OCI-LY1 (cell line): ENCODE data around the gene PSG1.
"Not testable (repeated sequence)": the region's sequence is repeated elsewhere in the genome, so short reads cannot be mapped to it uniquely, and the experiment has no call there.

Experiments
- H2AFZ ChIP-seq: fragments of 200-600 bp; sonication (generic), shearing (Covaris generic); 2 replicates; pipeline ENCODE4 v1.6.0; 2014; ENCODE audit warnings: antibody characterized with exemption, mild to moderate bottlenecking, low read length
- H3F3A ChIP-seq: fragments of 200-600 bp; sonication (generic), shearing (Covaris generic); 2 replicates; pipeline ENCODE4 v1.6.0; 2014; ENCODE audit warnings: mild to moderate bottlenecking, antibody characterized with exemption, low read length, moderate library complexity; ENCODE audit not compliant: insufficient read depth
- H3K27ac ChIP-seq: fragments of 200-600 bp; sonication (generic); 2 replicates; pipeline ENCODE4 v1.5.1; 2014; ENCODE audit warnings: low read length, mixed run types, mild to moderate bottlenecking, low read depth; ENCODE audit not compliant: poor library complexity, severe bottlenecking
- H3K27me3 ChIP-seq: fragments of 200-600 bp; sonication (generic); 2 replicates; pipeline ENCODE4 v1.6.0; 2014; ENCODE audit warnings: antibody characterized with exemption, mild to moderate bottlenecking, low read length, moderate library complexity; ENCODE audit not compliant: insufficient read depth
- H3K36me3 ChIP-seq: fragments of 200-600 bp; sonication (generic); 2 replicates; pipeline ENCODE4 v1.6.1; 2014; ENCODE audit warnings: mild to moderate bottlenecking, antibody characterized with exemption, low read length, moderate library complexity, mixed read lengths; ENCODE audit not compliant: insufficient read depth
- H3K4me1 ChIP-seq: fragments of 200-600 bp; sonication (generic); 2 replicates; pipeline ENCODE4 v1.5.1; 2014; ENCODE audit warnings: mild to moderate bottlenecking, low read length, moderate library complexity; ENCODE audit not compliant: insufficient read depth, severe bottlenecking
- H3K4me2 ChIP-seq: fragments of 200-600 bp; sonication (generic), shearing (Covaris generic); 2 replicates; pipeline ENCODE4 v1.6.1; 2014; ENCODE audit warnings: low read length
- H3K4me3 ChIP-seq: fragments of 200-600 bp; sonication (generic); 2 replicates; pipeline ENCODE4 v1.5.1; 2014; ENCODE audit warnings: low read length, low read depth, mild to moderate bottlenecking, mixed read lengths; ENCODE audit not compliant: poor library complexity, severe bottlenecking
- H3K79me2 ChIP-seq: fragments of 200-600 bp; shearing (Covaris generic); 2 replicates; pipeline ENCODE4 v1.6.1; 2016; ENCODE audit warnings: mixed run types, low read length, mixed read lengths; ENCODE audit not compliant: insufficient read depth
- H3K9ac ChIP-seq: fragments of 200-600 bp; sonication (generic), shearing (Covaris generic); 2 replicates; pipeline ENCODE4 v1.6.1; 2014; ENCODE audit warnings: mild to moderate bottlenecking, low read length, mixed read lengths
- H3K9me2 ChIP-seq: fragments of 200-600 bp; sonication (generic), shearing (Covaris generic); 2 replicates; pipeline ENCODE4 v1.6.1; 2014; ENCODE audit warnings: low read depth, mild to moderate bottlenecking, low read length, mixed read lengths
- H3K9me3 ChIP-seq: fragments of 200-600 bp; shearing (Covaris generic); 2 replicates; pipeline ENCODE4 v1.6.1; 2014; ENCODE audit warnings: low read length, mixed read lengths
- H4K20me1 ChIP-seq: fragments of 200-600 bp; sonication (generic), shearing (Covaris generic); 2 replicates; pipeline ENCODE4 v1.6.0; 2016; ENCODE audit warnings: mild to moderate bottlenecking, low read length; ENCODE audit not compliant: insufficient read depth
- EZH2 ChIP-seq: fragments of 200-600 bp; sonication (generic), shearing (Covaris generic); IDR thresholded peaks from 2 replicates; pipeline ENCODE4 v1.8.0; 2017; ENCODE audit warnings: borderline replicate concordance, mixed run types, mild to moderate bottlenecking, antibody characterized with exemption, low read length, moderate library complexity, mixed read lengths
- TF ChIP-seq, protein P1 (sequence below): fragments of 200-600 bp; sonication (generic), shearing (Covaris generic); IDR thresholded peaks from 2 replicates; pipeline ENCODE4 v1.5.1; 2017; ENCODE audit warnings: mild to moderate bottlenecking, antibody characterized with exemption, low read length, moderate library complexity, mixed read lengths

Gene PSG1

DNA sequence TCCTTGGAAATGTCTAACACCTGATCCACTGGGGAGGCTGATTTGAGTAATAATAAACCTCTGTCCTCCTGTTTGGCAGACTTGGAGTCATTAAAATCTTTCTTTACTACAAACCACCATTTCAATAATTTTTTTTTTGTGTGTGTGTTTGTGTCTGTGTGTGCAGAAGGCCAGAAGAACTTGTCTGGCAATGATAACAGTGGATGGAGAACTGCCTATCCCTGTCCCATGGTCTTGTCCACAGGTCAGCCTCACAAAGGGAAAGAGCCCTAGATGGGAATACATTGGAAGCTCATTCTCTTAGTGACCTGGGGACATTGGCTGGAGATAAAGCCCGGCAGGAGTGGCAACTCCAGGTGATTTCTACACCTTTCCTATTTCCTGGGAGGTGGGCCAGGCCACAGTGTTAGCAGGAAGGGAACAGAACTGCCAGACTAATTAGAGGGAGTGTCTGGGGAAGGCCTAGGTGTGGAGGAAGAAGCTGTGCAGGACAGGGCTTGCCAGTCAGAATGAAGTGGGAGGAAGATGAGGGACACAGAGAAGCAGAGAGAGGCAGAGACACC, 27.7 kb downstream of the PSG1 start:
- not testable (repeated sequence) for H3K27ac ChIP-seq, H3K27me3 ChIP-seq, H3K4me1 ChIP-seq, H3K79me2 ChIP-seq, H3F3A ChIP-seq, H2AFZ ChIP-seq, H3K36me3 ChIP-seq, H3K9me2 ChIP-seq, H3K9me3 ChIP-seq, H3K4me2 ChIP-seq, H3K9ac ChIP-seq, H4K20me1 ChIP-seq, H3K4me3 ChIP-seq

DNA sequence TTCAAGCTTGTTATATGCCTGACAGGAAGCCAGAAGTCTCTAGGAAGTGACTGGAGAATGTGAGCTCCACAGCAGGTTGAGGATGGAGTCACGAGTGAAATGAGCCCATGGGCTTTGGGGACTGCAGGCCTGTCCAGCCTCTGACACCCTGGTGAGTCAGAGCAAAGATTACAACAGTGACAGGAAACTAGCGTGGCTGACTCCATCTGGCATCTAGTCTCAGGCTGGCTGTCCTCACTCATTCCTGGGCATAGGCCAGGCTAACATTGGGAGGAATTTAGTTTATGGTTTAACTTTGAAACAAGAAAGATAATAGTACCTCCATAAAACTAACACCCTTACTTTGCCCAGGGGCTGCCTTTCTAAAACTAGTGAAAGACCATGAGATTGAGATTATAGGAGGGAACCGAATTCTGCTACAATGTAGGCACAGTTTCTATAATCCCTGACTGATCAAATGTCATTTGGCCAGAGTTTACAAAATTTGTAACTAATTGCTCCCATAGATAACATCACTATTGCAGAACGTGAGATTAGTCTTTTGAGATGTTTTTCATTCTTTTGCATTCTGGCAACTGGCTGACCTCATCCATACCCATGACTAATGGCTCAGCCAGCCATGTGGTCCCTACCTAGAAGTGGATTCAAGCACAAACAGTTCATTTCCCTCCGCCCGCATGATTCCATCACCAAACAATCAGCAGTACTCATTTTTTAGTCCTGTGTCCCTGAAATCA, 28.4 kb downstream of the PSG1 start:
- H3K36me3 ChIP-seq = no peaks in the 10 kb centered on the region
- H3K4me2 ChIP-seq = no peak overlapping the region
- H3K27ac ChIP-seq = no peak overlapping the region

DNA sequence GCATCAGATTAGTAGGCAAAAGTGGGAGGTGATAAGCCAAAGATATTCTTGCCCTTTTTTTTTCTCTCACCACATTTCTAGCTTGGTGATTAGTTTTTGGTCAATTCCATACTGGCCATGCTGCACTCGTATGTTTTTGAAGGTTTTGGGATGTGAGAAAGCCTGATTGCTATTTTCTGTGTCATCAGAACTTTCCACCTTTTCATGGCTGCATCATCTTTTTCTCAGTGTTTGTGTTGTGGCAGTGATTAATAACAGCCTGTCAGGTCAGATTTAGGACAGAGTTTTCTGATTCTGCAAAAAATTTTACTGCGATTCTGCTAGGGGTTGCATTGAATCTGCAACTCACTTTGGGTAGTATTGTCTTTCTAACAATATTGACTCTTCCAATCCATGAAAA, 32.9 kb downstream of the PSG1 start:
- no peaks in the 10 kb centered on the region for H3F3A ChIP-seq
- TF ChIP-seq, protein P1, sequence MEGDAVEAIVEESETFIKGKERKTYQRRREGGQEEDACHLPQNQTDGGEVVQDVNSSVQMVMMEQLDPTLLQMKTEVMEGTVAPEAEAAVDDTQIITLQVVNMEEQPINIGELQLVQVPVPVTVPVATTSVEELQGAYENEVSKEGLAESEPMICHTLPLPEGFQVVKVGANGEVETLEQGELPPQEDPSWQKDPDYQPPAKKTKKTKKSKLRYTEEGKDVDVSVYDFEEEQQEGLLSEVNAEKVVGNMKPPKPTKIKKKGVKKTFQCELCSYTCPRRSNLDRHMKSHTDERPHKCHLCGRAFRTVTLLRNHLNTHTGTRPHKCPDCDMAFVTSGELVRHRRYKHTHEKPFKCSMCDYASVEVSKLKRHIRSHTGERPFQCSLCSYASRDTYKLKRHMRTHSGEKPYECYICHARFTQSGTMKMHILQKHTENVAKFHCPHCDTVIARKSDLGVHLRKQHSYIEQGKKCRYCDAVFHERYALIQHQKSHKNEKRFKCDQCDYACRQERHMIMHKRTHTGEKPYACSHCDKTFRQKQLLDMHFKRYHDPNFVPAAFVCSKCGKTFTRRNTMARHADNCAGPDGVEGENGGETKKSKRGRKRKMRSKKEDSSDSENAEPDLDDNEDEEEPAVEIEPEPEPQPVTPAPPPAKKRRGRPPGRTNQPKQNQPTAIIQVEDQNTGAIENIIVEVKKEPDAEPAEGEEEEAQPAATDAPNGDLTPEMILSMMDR = no peak
- no peak for TF ChIP-seq EZH2
- H3K4me3 ChIP-seq = no peak overlapping the region
- H3K9me3 ChIP-seq = no peaks in the 10 kb centered on the region
- no peaks in the 10 kb centered on the region for H3K79me2 ChIP-seq
- H3K27me3 ChIP-seq = no peaks in the 10 kb centered on the region
- no peak overlapping the region for H2AFZ ChIP-seq
- no peaks in the 10 kb centered on the region for H3K4me1 ChIP-seq
- H3K4me2 ChIP-seq = no peak overlapping the region
- no peak overlapping the region for H3K9ac ChIP-seq
- no peaks in the 10 kb centered on the region for H3K36me3 ChIP-seq
- H3K27ac ChIP-seq = no peak overlapping the region
- H3K9me2 ChIP-seq = no peaks in the 10 kb centered on the region
- H4K20me1 ChIP-seq = no peaks in the 10 kb centered on the region

More for the DNA sequence above, 28.4 kb downstream of the PSG1 start:
- Histone ChIP-seq H3K27me3 (no peaks in the 10 kb centered on the region), H3K4me1 (no peaks in the 10 kb centered on the region), H3K9ac (no peak overlapping the region), H3K9me2 (no peaks in the 10 kb centered on the region), H3K4me3 (no peak overlapping the region), H2AFZ (no peak overlapping the region), H4K20me1 (no peaks in the 10 kb centered on the region), H3K9me3 (no peaks in the 10 kb centered on the region), H3K79me2 (no peaks in the 10 kb centered on the region), H3F3A (no peaks in the 10 kb centered on the region)
- no peak for TF ChIP-seq EZH2
- TF ChIP-seq, protein P1 = no peak

DNA sequence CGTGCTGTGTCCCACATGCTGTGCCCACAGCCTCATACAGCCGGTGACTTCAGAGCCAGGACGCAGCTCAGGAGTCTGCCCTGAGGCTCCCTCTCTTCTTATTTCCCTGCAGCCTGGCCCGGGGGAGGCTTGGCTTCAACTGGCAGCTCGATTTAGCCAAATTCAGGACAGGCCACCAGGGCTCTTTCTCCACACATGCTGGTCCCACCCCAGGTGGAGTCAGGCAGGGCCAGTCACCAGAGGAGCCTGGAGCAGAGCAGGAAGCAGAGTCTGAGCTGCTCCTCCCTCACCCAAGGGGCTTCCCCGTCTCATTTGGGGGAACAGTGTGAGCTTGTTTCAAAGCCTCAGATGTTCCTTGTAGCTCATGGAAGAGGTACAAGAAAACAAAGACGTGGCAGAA, 35.9 kb downstream of the PSG1 start:
- not testable (repeated sequence) for H3K79me2 ChIP-seq, H3K27me3 ChIP-seq, H2AFZ ChIP-seq, H3K36me3 ChIP-seq, H3K9ac ChIP-seq, H3K4me2 ChIP-seq, H4K20me1 ChIP-seq, H3K4me3 ChIP-seq, H3K27ac ChIP-seq, H3F3A ChIP-seq, H3K9me2 ChIP-seq, H3K4me1 ChIP-seq, H3K9me3 ChIP-seq

DNA sequence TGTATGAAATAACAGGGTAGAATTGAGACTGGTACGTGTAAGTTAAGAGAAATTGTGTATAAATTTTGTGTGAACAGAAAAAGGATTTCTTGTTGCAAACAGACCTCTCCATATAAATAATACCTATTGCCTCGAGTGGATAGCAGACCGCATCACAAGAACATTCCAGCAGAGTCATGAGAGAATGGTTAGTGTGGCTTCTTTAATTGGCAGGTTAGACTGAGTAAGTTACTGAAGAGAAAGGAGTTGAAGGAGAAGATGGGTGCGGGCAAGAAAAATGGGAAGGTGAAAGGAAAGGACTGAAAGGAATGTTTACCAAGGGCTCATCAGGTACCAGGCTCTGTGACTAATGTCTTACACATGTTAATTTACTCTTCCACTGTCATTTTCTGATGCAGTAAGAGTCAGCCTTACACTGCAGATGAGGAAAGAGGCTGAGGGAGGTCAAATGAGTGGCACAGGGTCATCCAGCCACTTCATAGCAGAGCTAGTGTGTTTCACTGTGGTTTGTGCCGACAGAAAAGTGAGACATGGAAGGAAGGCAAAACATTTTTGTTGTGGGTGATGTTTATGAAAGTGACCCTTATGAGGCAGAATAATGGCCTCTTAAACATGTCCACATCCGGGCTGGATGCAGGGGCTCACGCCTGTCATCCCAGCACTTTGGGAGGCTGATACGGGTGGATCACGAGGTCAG, 46.6 kb downstream of the PSG1 start:
- not testable (repeated sequence) for H3K79me2 ChIP-seq, H3K27ac ChIP-seq, H3K9me3 ChIP-seq, H3K4me1 ChIP-seq, H3K27me3 ChIP-seq, H4K20me1 ChIP-seq, H3K36me3 ChIP-seq, H3K9ac ChIP-seq, H3K4me3 ChIP-seq, H3F3A ChIP-seq, H2AFZ ChIP-seq, H3K4me2 ChIP-seq, H3K9me2 ChIP-seq
